ENCODE measurements around the gene DNAJB1. TPM values are rescaled to one million over a fixed set of nuclear protein-coding genes. Genes with fewer than 3 reads are reported as not detected.

The DNAJB1 gene
- total RNA-seq, 2 experiments from 2014 or later = 89.7 to 100 TPM

GRCh38 chr19:14470031-14470876, 47.9 kb downstream of the DNAJB1 start:
- no peak overlapping the region for H3K27ac Mint-ChIP-seq
- peaks cover 16% of the 10 kb centered on the region for H3K27me3 Mint-ChIP-seq
- H3K4me1 Mint-ChIP-seq = peaks cover 16% of the 10 kb centered on the region
- no peaks in the 10 kb centered on the region for H3K9me3 Mint-ChIP-seq
- ChIA-PET CTCF (interaction anchor here (0.9 kb wide), 1 partner anchor 29 kb away, joined by 4 read pairs; no protein-coding TSS in a partner anchor), POLR2A (no interaction called here)
- H3K4me3 Mint-ChIP-seq = no peak overlapping the region
- DNase-seq = no peak
- H3K36me3 Mint-ChIP-seq (ENCODE audit: low read depth) = peaks cover 18% of the 10 kb centered on the region

- POLR2A ChIA-PET = interaction anchor here (0.6 kb wide), 1 partner anchor 39 kb away, joined by 3 read pairs; no protein-coding TSS in a partner anchor
- DNase-seq = no peak
- H3K27me3 Mint-ChIP-seq = peaks cover 3% of the 10 kb centered on the region
- H3K4me1 Mint-ChIP-seq = peaks cover 3% of the 10 kb centered on the region
- CTCF ChIA-PET = interaction anchor here (0.7 to 1.2 kb wide), 3 partner anchors 9 to 104 kb away, joined by 3 read pairs; no protein-coding TSS in a partner anchor
- H3K27ac Mint-ChIP-seq = no peak overlapping the region
- H3K4me3 Mint-ChIP-seq = no peak overlapping the region
- H3K9me3 Mint-ChIP-seq = no peaks in the 10 kb centered on the region
- peaks cover 33% of the 10 kb centered on the region for H3K36me3 Mint-ChIP-seq (ENCODE audit: low read depth)
Measured at GRCh38 chr19:14467816-14468215, 50.4 kb downstream of the DNAJB1 start.

GRCh38 chr19:14467391-14467790, 50.8 kb downstream of the DNAJB1 start:
- ChIA-PET POLR2A (interaction anchor here (0.6 kb wide), 1 partner anchor 40 kb away, joined by 3 read pairs; no protein-coding TSS in a partner anchor), CTCF (interaction anchor here (1.2 to 1.3 kb wide), 2 partner anchors 8 to 331 kb away, joined by 3 to 4 read pairs; partner anchors contain the start of gene ASF1B)
- no peak overlapping the region for H3K4me3 Mint-ChIP-seq
- DNase-seq = no peak
- H3K36me3 Mint-ChIP-seq (ENCODE audit: low read depth) = peaks cover 35% of the 10 kb centered on the region
- H3K27me3 Mint-ChIP-seq = no peaks in the 10 kb centered on the region
- H3K27ac Mint-ChIP-seq = no peak overlapping the region
- no peaks in the 10 kb centered on the region for H3K9me3 Mint-ChIP-seq
- no peaks in the 10 kb centered on the region for H3K4me1 Mint-ChIP-seq

Small RNAs within 50 kb of the gene (microRNA-seq; reads per million reads assigned to microRNA genes)
- gene MIR639 (ENCODE audit: borderline microRNAs expressed, borderline replicate concordance) = not detected

Other genes with a start within 250 kb of the DNAJB1 start
- 100 to 1,000 TPM; 304 to 310 TPM for gene ADGRE5, start 137.0 kb downstream of the DNAJB1 start, total RNA-seq
- gene DDX39A, start 99.1 kb downstream of the DNAJB1 start, total RNA-seq = 100 to 1,000 TPM; 232 to 269 TPM
- 100 to 1,000 TPM; 238 to 242 TPM for gene PKN1, start 85.1 kb downstream of the DNAJB1 start, total RNA-seq
- gene PTGER1, start 43.0 kb downstream of the DNAJB1 start, total RNA-seq = under 1 TPM; 0.19 to 0.27 TPM
- 10 to 100 TPM; 36.5 to 47.2 TPM for gene GIPC1, start 22.3 kb downstream of the DNAJB1 start, total RNA-seq
- 100 to 1,000 TPM; 169 to 190 TPM for gene TECR, start 11.2 kb upstream of the DNAJB1 start, total RNA-seq
- gene NDUFB7, start 53.7 kb upstream of the DNAJB1 start, total RNA-seq = 100 to 1,000 TPM; 121 to 123 TPM
- not detected for gene CLEC17A, start 64.7 kb upstream of the DNAJB1 start, total RNA-seq
- not detected for gene ADGRE3, start 156.4 kb upstream of the DNAJB1 start, total RNA-seq
- 10 to 100 TPM; 12.5 to 14.9 TPM for gene ZNF333, start 171.7 kb upstream of the DNAJB1 start, total RNA-seq